ENCODE data around the gene REEP3.

The REEP3 gene

GRCh38 chr10:63628526-63629362, 107.5 kb downstream of the REEP3 start:
- Histone ChIP-seq H3K36me3 (ENCODE audit: insufficient read depth, low read length) (no peaks in the 10 kb centered on the region), H3K9me3 (ENCODE audit: insufficient read depth, low read depth, low read length) (no peaks in the 10 kb centered on the region), H3K27me3 (ENCODE audit: insufficient read depth, low read length, poor library complexity, severe bottlenecking) (no peaks in the 10 kb centered on the region), H3F3A (ENCODE audit: low read depth) (peaks cover 5% of the 10 kb centered on the region), H3K9me2 (replicated peaks; ENCODE audit: low read depth, low read length) (no peaks in the 10 kb centered on the region), H3K79me2 (ENCODE audit: insufficient read depth, low read length) (no peaks in the 10 kb centered on the region), H2AFZ (ENCODE audit: low read length) (peak overlapping the region; percentile 95), H3K4me3 (ENCODE audit: low read length, poor library complexity, severe bottlenecking) (peak overlapping the region; percentile 77), H4K20me1 (ENCODE audit: insufficient read depth, low read length, poor library complexity, severe bottlenecking) (no peaks in the 10 kb centered on the region), H3K4me1 (ENCODE audit: insufficient read depth, low read length, poor library complexity, severe bottlenecking) (peaks cover 27% of the 10 kb centered on the region), H3K9ac (ENCODE audit: low read depth, low read length, poor library complexity, severe bottlenecking) (peak overlapping the region; percentile 75), H3K4me2 (ENCODE audit: low read depth, low read length, poor library complexity, severe bottlenecking) (peak overlapping the region; percentile 88)
- TF ChIP-seq CTCF (conservative IDR thresholded peaks at IDR 0.05; ENCODE audit: low read length) (no peak), EZH2phosphoT487 (IDR thresholded peaks at IDR 0.05; ENCODE audit: borderline replicate concordance) (no peak)

GRCh38 chr10:63629363-63630084, 108.3 kb downstream of the REEP3 start:
- H3K4me2 ChIP-seq (ENCODE audit: low read depth, low read length, poor library complexity, severe bottlenecking) = peak overlapping the region; percentile 88
- H3K9me2 ChIP-seq (replicated peaks; ENCODE audit: low read depth, low read length) = no peaks in the 10 kb centered on the region
- peak; percentile 92 for TF ChIP-seq CTCF (conservative IDR thresholded peaks at IDR 0.05; ENCODE audit: low read length)
- no peak for TF ChIP-seq EZH2phosphoT487 (IDR thresholded peaks at IDR 0.05; ENCODE audit: borderline replicate concordance)
- H3K4me3 ChIP-seq (ENCODE audit: low read length, poor library complexity, severe bottlenecking) = peak overlapping the region; percentile 77
- peak overlapping the region; percentile 95 for H2AFZ ChIP-seq (ENCODE audit: low read length)
- no peaks in the 10 kb centered on the region for H3K79me2 ChIP-seq (ENCODE audit: insufficient read depth, low read length)
- peak overlapping the region; percentile 75 for H3K9ac ChIP-seq (ENCODE audit: low read depth, low read length, poor library complexity, severe bottlenecking)
- H3K27me3 ChIP-seq (ENCODE audit: insufficient read depth, low read length, poor library complexity, severe bottlenecking) = no peaks in the 10 kb centered on the region
- no peaks in the 10 kb centered on the region for H3K36me3 ChIP-seq (ENCODE audit: insufficient read depth, low read length)
- H3K9me3 ChIP-seq (ENCODE audit: insufficient read depth, low read depth, low read length) = no peaks in the 10 kb centered on the region
- no peaks in the 10 kb centered on the region for H4K20me1 ChIP-seq (ENCODE audit: insufficient read depth, low read length, poor library complexity, severe bottlenecking)
- H3F3A ChIP-seq (ENCODE audit: low read depth) = peaks cover 5% of the 10 kb centered on the region
- H3K4me1 ChIP-seq (ENCODE audit: insufficient read depth, low read length, poor library complexity, severe bottlenecking) = peaks cover 27% of the 10 kb centered on the region

- Histone ChIP-seq H3K4me3 (ENCODE audit: low read length, poor library complexity, severe bottlenecking) (peak overlapping the region; percentile 77), H3F3A (ENCODE audit: low read depth) (peaks cover 5% of the 10 kb centered on the region), H3K4me2 (ENCODE audit: low read depth, low read length, poor library complexity, severe bottlenecking) (peak overlapping the region; percentile 99), H3K9me3 (ENCODE audit: insufficient read depth, low read depth, low read length) (no peaks in the 10 kb centered on the region), H3K9me2 (replicated peaks; ENCODE audit: low read depth, low read length) (no peaks in the 10 kb centered on the region), H3K4me1 (ENCODE audit: insufficient read depth, low read length, poor library complexity, severe bottlenecking) (peaks cover 27% of the 10 kb centered on the region), H3K9ac (ENCODE audit: low read depth, low read length, poor library complexity, severe bottlenecking) (peak overlapping the region; percentile 75), H3K27me3 (ENCODE audit: insufficient read depth, low read length, poor library complexity, severe bottlenecking) (no peaks in the 10 kb centered on the region), H3K79me2 (ENCODE audit: insufficient read depth, low read length) (no peaks in the 10 kb centered on the region), H3K36me3 (ENCODE audit: insufficient read depth, low read length) (no peaks in the 10 kb centered on the region), H4K20me1 (ENCODE audit: insufficient read depth, low read length, poor library complexity, severe bottlenecking) (no peaks in the 10 kb centered on the region), H2AFZ (ENCODE audit: low read length) (peak overlapping the region; percentile 95)
- TF ChIP-seq CTCF (conservative IDR thresholded peaks at IDR 0.05; ENCODE audit: low read length) (no peak), EZH2phosphoT487 (IDR thresholded peaks at IDR 0.05; ENCODE audit: borderline replicate concordance) (no peak)
Observed at GRCh38 chr10:63630085-63630930, 109.1 kb downstream of the REEP3 start.

Measured in Loucy (cell line).